Lung microvascular endothelial cell (primary cell): Measurements from ENCODE around the gene FUCA2. TPM values are rescaled to one million over a fixed set of nuclear protein-coding genes. Genes with fewer than 3 reads are reported as not detected.

Experiments used
- DNase-seq, 2 donors: peaks; one replicate each; pipeline versions ENCODE4 v3.0.0 to v3.0.0-alpha.2; 2010; ENCODE audit warnings: low read depth in 2 of 2
- total RNA-seq: library from RNA; depleted of rRNA; stranded (reverse); fragments of >200 nt; gene quantifications from 2 replicates; pipeline ENCODE4 v1.2.1, GENCODE V29; 2014

Gene FUCA2
- 24.4 and 29.0 TPM in 2 replicates for total RNA-seq

GRCh38 chr6:143510991-143511891 is at the start of gene FUCA2:
TSS of gene FUCA2 (minus strand) at chr6:143511720. CDS start at chr6:143511634, 86 bp downstream.
- peak; percentile 87 to 88 for DNase-seq

DNA sequence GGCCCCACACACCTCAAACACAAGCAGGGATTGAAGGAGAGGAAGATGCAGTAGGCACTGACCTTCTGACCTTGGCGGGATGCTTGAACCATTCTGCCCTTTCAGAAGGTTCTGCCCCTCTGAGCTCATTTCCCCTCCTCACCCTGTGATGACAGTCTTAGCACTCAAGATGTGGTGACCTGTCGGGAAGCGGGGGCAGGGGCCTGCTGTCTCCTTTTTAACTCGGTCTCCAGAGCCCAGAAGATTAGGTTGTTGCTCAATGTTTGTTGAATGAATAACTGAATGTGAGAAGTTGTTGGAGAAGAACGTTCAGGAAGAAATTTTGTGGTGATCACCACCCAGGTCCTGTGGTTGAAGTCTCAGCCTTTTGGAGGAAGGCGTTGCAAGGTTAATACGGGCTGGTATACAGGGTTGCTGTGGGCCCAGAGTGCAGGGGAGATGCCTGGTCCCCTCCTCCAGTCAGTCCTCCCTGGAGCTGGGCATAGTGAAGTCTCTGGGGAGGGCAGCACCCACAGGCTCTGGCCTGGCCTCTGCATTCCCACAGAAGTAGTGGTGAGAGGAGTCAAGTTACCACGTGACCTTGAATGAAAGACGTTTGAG is 49.7 kb upstream of the FUCA2 start:
- no peak for DNase-seq

- DNase-seq, result no peak
Measured at GRCh38 chr6:143559051-143559660, 47.6 kb upstream of the FUCA2 start.

DNA sequence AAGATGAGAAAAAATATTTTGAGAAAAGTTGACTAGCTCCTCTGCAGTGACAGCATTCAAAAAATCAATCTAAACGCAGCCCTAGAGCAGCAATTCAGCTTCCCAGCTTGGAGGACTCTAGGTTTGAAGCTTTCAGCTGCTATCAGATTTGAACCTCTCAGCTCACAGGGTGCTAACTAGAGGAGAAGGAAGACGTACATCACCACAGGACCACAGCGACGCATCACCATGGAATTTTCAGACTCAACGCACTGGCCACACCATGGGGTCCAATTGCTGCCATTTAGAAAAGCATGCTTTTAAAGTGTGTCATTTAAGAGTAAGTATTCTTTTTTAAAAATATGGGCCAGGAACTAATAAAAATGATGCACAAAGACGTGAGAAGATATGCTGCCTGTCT is 45.0 kb upstream of the FUCA2 start:
- no peak for DNase-seq

- DNase-seq, result no peak
Measured at GRCh38 chr6:143555582-143555981, 44.1 kb upstream of the FUCA2 start.

- peak in 1 of 2 donors; percentile 18 for DNase-seq
Measured at GRCh38 chr6:143555071-143555492, 43.6 kb upstream of the FUCA2 start.

GRCh38 chr6:143553337-143553736 is 41.8 kb upstream of the FUCA2 start:
- DNase-seq, result no peak

- DNase-seq, result no peak
Measured at GRCh38 chr6:143549949-143550268, 38.4 kb upstream of the FUCA2 start.

DNA sequence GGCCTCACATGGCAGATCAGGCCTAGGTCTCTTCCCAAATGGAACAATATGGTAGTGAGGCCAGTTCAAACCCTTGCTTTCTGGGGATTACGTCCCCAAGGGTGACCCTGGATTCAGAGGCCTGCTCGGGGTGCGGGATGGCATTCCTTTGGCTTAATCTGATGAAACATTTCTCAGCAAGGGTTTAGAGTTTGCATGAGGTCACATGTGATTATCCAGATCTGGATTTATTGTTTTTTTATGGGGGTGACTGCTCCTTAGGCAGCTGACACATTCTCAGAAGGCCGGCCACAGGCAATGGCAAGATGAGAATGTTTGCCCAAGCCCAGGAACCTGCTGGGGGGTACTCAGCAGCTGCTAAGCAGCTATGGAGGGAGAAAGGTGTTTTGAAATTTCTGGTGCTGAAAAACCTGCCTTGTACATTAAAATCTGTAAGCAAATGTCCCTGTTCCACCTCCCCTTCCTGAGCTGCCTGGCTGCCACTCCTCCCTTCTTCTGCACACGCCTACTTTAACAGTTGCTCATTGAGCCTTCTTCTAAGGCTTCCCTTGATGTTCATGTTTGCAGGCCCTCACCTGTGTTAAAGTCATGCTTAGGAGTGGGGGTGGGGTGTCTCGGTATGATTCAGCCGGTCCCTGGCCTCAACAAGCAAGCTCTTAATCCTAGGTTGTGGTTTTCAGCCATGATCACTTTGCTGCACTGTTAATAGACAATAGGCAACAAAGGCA is 37.9 kb upstream of the FUCA2 start:
- DNase-seq, result no peak

- DNase-seq, result no peak
Measured at GRCh38 chr6:143546599-143546998, 35.1 kb upstream of the FUCA2 start.

- peak in 1 of 2 donors; percentile 20 for DNase-seq
Measured at GRCh38 chr6:143545976-143546547, 34.5 kb upstream of the FUCA2 start.

DNA sequence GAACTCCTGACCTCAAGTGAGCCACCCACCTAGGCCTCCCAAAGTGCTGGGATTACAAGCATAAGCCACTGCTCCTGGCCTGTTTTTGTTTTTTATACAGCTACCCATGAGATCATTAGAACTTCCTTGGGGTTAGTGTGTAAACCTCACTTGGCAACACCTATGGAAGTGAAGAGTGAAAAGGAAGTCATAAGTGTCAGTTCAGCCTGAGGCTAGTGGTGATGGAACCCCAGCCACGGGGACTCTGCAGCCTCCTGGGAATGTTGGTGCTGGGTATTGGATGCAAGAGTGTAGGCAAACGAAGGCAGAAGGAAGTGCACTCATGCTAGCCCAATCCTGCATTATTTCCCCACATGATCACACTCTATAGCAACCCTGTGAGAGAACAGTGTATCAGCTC is 33.6 kb upstream of the FUCA2 start:
- DNase-seq, result no peak

GRCh38 chr6:143544011-143544696 is 32.6 kb upstream of the FUCA2 start:
- DNase-seq, result no peak

- no peak for DNase-seq
Measured at GRCh38 chr6:143543435-143543834, 31.9 kb upstream of the FUCA2 start.

- DNase-seq, result no peak
Measured at GRCh38 chr6:143542888-143543287, 31.4 kb upstream of the FUCA2 start.

- DNase-seq, result no peak
Measured at GRCh38 chr6:143540192-143540591, 28.7 kb upstream of the FUCA2 start.

DNA sequence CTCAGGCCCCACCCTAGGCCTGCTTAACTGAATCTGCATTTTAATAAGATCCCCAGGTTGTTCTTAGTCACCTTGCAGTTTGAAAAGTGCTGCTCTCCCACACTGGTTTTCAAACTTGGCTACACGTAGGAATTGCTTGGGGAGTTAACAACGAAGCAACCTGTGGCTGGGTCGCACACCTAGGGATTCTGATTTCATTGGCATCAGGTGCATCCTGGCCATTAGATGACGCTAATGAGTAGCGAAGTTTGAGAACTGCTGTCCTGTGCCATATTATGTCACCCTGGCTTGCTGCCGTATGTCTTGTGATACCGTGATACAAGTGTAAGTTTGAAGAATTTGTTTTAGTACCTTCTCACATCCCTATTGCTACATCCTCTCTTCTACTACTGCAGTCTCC is 28.2 kb upstream of the FUCA2 start:
- no peak for DNase-seq

- no peak for DNase-seq
Measured at GRCh38 chr6:143539106-143539505, 27.6 kb upstream of the FUCA2 start.

GRCh38 chr6:143538374-143538773 is 26.9 kb upstream of the FUCA2 start:
- no peak for DNase-seq

DNA sequence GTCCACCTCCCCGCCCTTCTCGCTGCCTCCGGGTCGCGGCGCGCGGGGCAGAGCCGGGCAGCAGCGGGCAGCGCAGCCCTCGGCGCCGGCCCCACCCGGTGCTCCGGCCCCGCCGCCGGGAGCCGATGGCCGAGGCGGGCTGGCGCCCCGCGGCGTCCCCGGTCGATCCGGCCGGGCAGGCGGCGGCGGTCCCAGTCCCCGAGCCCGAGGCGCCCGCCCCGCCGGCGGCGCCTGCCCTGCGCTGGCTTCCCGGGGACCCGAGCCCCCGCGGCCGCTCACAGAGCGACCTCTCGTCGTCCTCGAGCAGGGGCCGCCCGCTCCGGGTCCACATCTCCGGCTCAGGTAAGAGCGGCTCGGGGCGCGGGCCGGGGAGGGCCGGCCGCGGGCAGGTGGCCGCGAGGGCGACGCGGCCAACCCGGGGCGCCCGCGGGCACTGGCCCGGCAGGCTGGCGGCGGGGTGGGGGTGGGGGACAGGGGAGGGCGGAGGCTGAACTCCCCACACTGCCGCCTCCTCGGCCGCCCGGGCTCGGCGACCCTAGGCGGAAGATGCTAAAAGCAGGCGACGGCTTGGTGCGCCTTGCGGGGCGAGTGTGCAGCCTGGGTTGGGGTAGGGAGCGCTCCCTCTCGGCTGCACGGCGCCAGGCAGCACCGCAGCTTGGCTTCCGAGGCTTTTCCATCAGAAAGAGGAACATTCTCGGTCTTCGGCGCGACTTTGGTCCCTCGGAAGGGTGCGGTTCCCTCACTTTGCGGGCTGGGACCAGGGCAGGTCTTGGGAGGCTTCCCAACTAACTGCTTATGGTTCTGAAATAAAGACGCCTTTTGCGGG is 25.6 kb upstream of the FUCA2 start:
- DNase-seq, result peak; percentile 58 to 71
